GM12875 (cell line): Measurements from ENCODE around the gene NRG2.

ENCODE experiments used
- H3K4me3 ChIP-seq: one replicate; pipeline ENCODE4 v1.5.1; 2011; ENCODE audit warnings: low read depth, low read length, control low read depth
- CTCF ChIP-seq: IDR thresholded peaks from 2 replicates; pipeline ENCODE4 v1.5.1; 2011; ENCODE audit warnings: low read depth, mild to moderate bottlenecking, control low read depth, inconsistent platforms, low read length, moderate library complexity, borderline replicate concordance; ENCODE audit not compliant: insufficient read depth

Gene NRG2

GRCh38 chr5:139885857-139886208, 157.3 kb downstream of the NRG2 start:
- no peak for TF ChIP-seq CTCF
- H3K4me3 ChIP-seq = no peak overlapping the region

- no peak for TF ChIP-seq CTCF
- H3K4me3 ChIP-seq = no peak overlapping the region
These were observed 157.8 kb downstream of the NRG2 start for GRCh38 chr5:139885172-139885856.

GRCh38 chr5:139884734-139885133, 158.4 kb downstream of the NRG2 start:
- no peak for TF ChIP-seq CTCF
- no peak overlapping the region for H3K4me3 ChIP-seq

- H3K4me3 ChIP-seq = no peak overlapping the region
- no peak for TF ChIP-seq CTCF
These were observed 159.0 kb downstream of the NRG2 start for GRCh38 chr5:139884144-139884543.

- H3K4me3 ChIP-seq = no peak overlapping the region
- no peak for TF ChIP-seq CTCF
These were observed 160.0 kb downstream of the NRG2 start for GRCh38 chr5:139882961-139883539.

GRCh38 chr5:139882316-139882715, 160.8 kb downstream of the NRG2 start:
- no peak overlapping the region for H3K4me3 ChIP-seq
- TF ChIP-seq CTCF = no peak

- TF ChIP-seq CTCF = no peak
- H3K4me3 ChIP-seq = no peak overlapping the region
These were observed 161.9 kb downstream of the NRG2 start for GRCh38 chr5:139881143-139881733.
